Hair follicular keratinocyte (primary cell): ENCODE measurements around the gene PON2. TPM values are rescaled to one million over a fixed set of nuclear protein-coding genes. Genes with fewer than 3 reads are reported as not detected.

Source experiments
- total RNA-seq: library from RNA; depleted of rRNA; stranded (reverse); fragments of >200 nt; gene quantifications from 2 replicates; pipeline ENCODE4 v1.2.3, GENCODE V29; 2015

PON2 gene
- 49.6 and 66.5 TPM in 2 replicates for total RNA-seq

GRCh38 chr7:95434557-95435421 lies at the start of gene PON2:
Gene PON2, minus strand, starts transcription at chr7:95435028. Its CDS starts 77 bp downstream, at chr7:95434951.

GRCh38 chr7:95396136-95397032 lies 38.4 kb downstream of the PON2 start, which contains the start of gene PON3:
Gene PON3, minus strand, starts transcription at chr7:95396375. Its CDS starts 25 bp downstream, at chr7:95396350.

Other genes with a start within 250 kb of the PON2 start
- gene PON1, start 110.5 kb downstream of the PON2 start, total RNA-seq, result not detected in 2 replicates
- 3.2 and 4.7 TPM in 2 replicates for gene PON3, start 38.7 kb downstream of the PON2 start, total RNA-seq
- gene ASB4, start 50.9 kb upstream of the PON2 start, total RNA-seq, result 0.47 TPM in 1 of 2 replicates, not detected in the other
- not detected in 2 replicates for gene PDK4, start 161.5 kb upstream of the PON2 start, total RNA-seq